Endothelial cell of umbilical vein (primary cell): ENCODE measurements around the gene MRPL21. TPM values are rescaled to one million over a fixed set of nuclear protein-coding genes. Genes with fewer than 3 reads are reported as not detected.

Experiments used
- BruUV-seq: library from RNA; stranded (reverse); fragments of 400-500 nt; replicated peaks from 2 replicates; lab custom pipeline; 2021; lab: Mats Ljungman, UMichigan
- CTCF ChIA-PET: fragments of 300-600, 350-600 bp; sonication (Branson Sonifier 250); formaldehyde crosslinking; loops from one replicate; lab custom pipeline; 2021; ENCODE audit warnings: antibody characterized with exemption, inconsistent platforms; lab: Charles Lee
- POLR2A ChIA-PET: fragments of 300-600, 350-600 bp; sonication (Branson Sonifier 250); formaldehyde crosslinking; loops from one replicate; lab custom pipeline; 2021; ENCODE audit warnings: antibody characterized with exemption, inconsistent platforms; lab: Charles Lee
- DNase-seq: peaks from one replicate; pipeline ENCODE4 v3.0.0-alpha.2; 2011; ENCODE audit warnings: low read depth, low spot score
- FAIRE-seq: peaks from 2 replicates; lab custom pipeline; 2011; peaks lifted over from hg19 to GRCh38; lab: Jason Lieb, UNC
- H2AFZ ChIP-seq: 2 replicates; pipeline ENCODE4 v1.6.0; 2012; ENCODE audit warnings: low read depth, low read length, control low read depth, inconsistent platforms
- H3K27ac ChIP-seq: 2 replicates; pipeline ENCODE4 v1.5.1; 2011; ENCODE audit warnings: low read depth, mild to moderate bottlenecking, control low read depth, low read length, moderate library complexity; ENCODE audit not compliant: insufficient read depth
- H3K27me3 ChIP-seq, 2 experiments: 2 replicates each; pipeline versions ENCODE4 v1.6.0 to v1.6.1; 2011; ENCODE audit warnings: low read length in 2 of 2, mixed read lengths in 1 of 2; ENCODE audit not compliant: control insufficient read depth in 2 of 2, insufficient read depth in 2 of 2
- H3K36me3 ChIP-seq, 2 experiments: 2 replicates in 1 of 2; 3 replicates in 1 of 2; pipeline ENCODE4 v1.5.1; 2011; ENCODE audit warnings: low read length in 2 of 2, mild to moderate bottlenecking in 1 of 2, moderate library complexity in 1 of 2; ENCODE audit not compliant: control insufficient read depth in 2 of 2, insufficient read depth in 2 of 2; ENCODE audit errors: extremely low read depth in 1 of 2
- H3K4me1 ChIP-seq: 3 replicates; pipeline ENCODE4 v1.5.1; 2011; ENCODE audit warnings: mild to moderate bottlenecking, low read length; ENCODE audit not compliant: control insufficient read depth, insufficient read depth; ENCODE audit errors: extremely low read depth
- H3K4me2 ChIP-seq: 2 replicates; pipeline ENCODE4 v1.6.1; 2011; ENCODE audit warnings: low read length, control low read depth, mixed read lengths; ENCODE audit not compliant: insufficient read depth
- H3K4me3 ChIP-seq, 3 experiments: fragments of 200-600 bp in 1 of 3; sonication (generic), shearing (Covaris generic) in 1 of 3; replicated peaks in 1 of 3; 2 replicates each; pipeline ENCODE4 v1.5.1; 2011 to 2016; ENCODE audit warnings: control low read depth in 3 of 3, low read length in 3 of 3, mild to moderate bottlenecking in 2 of 3, inconsistent platforms in 1 of 3, low read depth in 1 of 3, moderate library complexity in 1 of 3; ENCODE audit not compliant: insufficient read depth in 1 of 3
- H3K79me2 ChIP-seq: 2 replicates; pipeline ENCODE4 v1.6.0; 2012; ENCODE audit warnings: low read length, inconsistent platforms; ENCODE audit not compliant: control insufficient read depth, insufficient read depth
- H3K9ac ChIP-seq: replicated peaks from 2 replicates; pipeline ENCODE3; 2011; ENCODE audit warnings: low read length, control low read depth; ENCODE audit not compliant: insufficient read depth; ENCODE audit errors: extremely low read depth
- H3K9me1 ChIP-seq: replicated peaks from 3 replicates; pipeline ENCODE4 v1.6.0; 2011; ENCODE audit warnings: mild to moderate bottlenecking, low read length; ENCODE audit not compliant: control insufficient read depth, insufficient read depth; ENCODE audit errors: extremely low read depth
- H3K9me3 ChIP-seq: replicated peaks from 2 replicates; pipeline ENCODE4 v1.5.1; 2012; ENCODE audit warnings: low read length, inconsistent platforms; ENCODE audit not compliant: control insufficient read depth, insufficient read depth
- H4K20me1 ChIP-seq: replicated peaks from 2 replicates; pipeline ENCODE3; 2011; ENCODE audit warnings: mild to moderate bottlenecking, low read length; ENCODE audit not compliant: control insufficient read depth, insufficient read depth; ENCODE audit errors: extremely low read depth
- CTCF ChIP-seq, 2 donors: IDR thresholded peaks; 1 replicate in 1 of 2; 2 replicates in 1 of 2; pipeline ENCODE4 v1.5.1; 2011; ENCODE audit warnings: low read length in 2 of 2, mild to moderate bottlenecking in 2 of 2, moderate library complexity in 2 of 2, control low read depth in 1 of 2, inconsistent platforms in 1 of 2, low read depth in 1 of 2; ENCODE audit not compliant: insufficient read depth in 1 of 2; ENCODE audit errors: extremely low read depth in 1 of 2
- EZH2 ChIP-seq: IDR thresholded peaks from 2 replicates; pipeline ENCODE4 v1.6.1; 2012; ENCODE audit warnings: borderline replicate concordance, low read depth, mild to moderate bottlenecking, moderate library complexity, low read length, inconsistent platforms; ENCODE audit not compliant: severe bottlenecking
- FOS ChIP-seq: IDR thresholded peaks from 2 replicates; pipeline ENCODE4 v1.6.1; 2011; ENCODE audit warnings: mild to moderate bottlenecking, low read length, moderate library complexity, borderline replicate concordance; ENCODE audit not compliant: insufficient read depth
- GATA2 ChIP-seq: IDR thresholded peaks from 2 replicates; pipeline ENCODE4 v1.7.0; 2011; ENCODE audit warnings: low read depth, mild to moderate bottlenecking, moderate library complexity, mixed read lengths, low read length; ENCODE audit not compliant: insufficient read length, insufficient read depth
- JUN ChIP-seq: IDR thresholded peaks from 2 replicates; pipeline ENCODE4 v1.6.1; 2011; ENCODE audit warnings: borderline replicate concordance, low read depth; ENCODE audit not compliant: insufficient read length, insufficient read depth
- MAX ChIP-seq: IDR thresholded peaks from 2 replicates; pipeline ENCODE4 v1.6.1; 2011; ENCODE audit not compliant: insufficient read depth, insufficient read length
- MYC ChIP-seq: IDR thresholded peaks from one replicate; pipeline ENCODE4 v1.6.1; 2011; ENCODE audit warnings: mild to moderate bottlenecking, low read depth, low read length
- POLR2A ChIP-seq: IDR thresholded peaks from 2 replicates; pipeline ENCODE4 v1.6.1; 2012; ENCODE audit warnings: low read depth, mild to moderate bottlenecking, control low read depth, low read length
- POLR2AphosphoS5 ChIP-seq: IDR thresholded peaks from 2 replicates; pipeline ENCODE4 v1.6.1; 2012; ENCODE audit warnings: low read depth, mild to moderate bottlenecking, control low read depth, low read length, moderate library complexity; ENCODE audit not compliant: insufficient read depth
- dilution Hi-C: fragments of 300-500 bp; cut with MboI; formaldehyde crosslinking; loops from one replicate; pipeline ENCODE4 v1.15.0; 2019; ENCODE audit warnings: low sequenced_read_pairs; ENCODE audit not compliant: extremely low pct_ligation_motif_present
- intact Hi-C: fragments of 100-400 bp; cut with micrococcal nuclease; formaldehyde crosslinking; loops from one replicate; pipeline ENCODE4 v1.10.0; 2022
- polyA plus RNA-seq, 4 experiments: library from polyadenylated mRNA; depleted of rRNA in 3 of 4; stranded (reverse) in 3 of 4; unstranded in 1 of 4; fragments of >200 nt; gene quantifications; 2 replicates each; pipeline versions ENCODE4 v1.2.1 to v1.2.3, GENCODE V29; 2011 to 2012; ENCODE audit warnings: missing spikeins in 1 of 4
- total RNA-seq: library from RNA; stranded (reverse); gene quantifications from 2 replicates; pipeline ENCODE4 v1.2.3, GENCODE V29; 2021

The MRPL21 gene
- total and polyA plus RNA-seq, 2 donors (not counting 3 experiments of a cell fraction or from before 2014, with no cell fraction given), result 52.2 to 65.5 TPM

DNA sequence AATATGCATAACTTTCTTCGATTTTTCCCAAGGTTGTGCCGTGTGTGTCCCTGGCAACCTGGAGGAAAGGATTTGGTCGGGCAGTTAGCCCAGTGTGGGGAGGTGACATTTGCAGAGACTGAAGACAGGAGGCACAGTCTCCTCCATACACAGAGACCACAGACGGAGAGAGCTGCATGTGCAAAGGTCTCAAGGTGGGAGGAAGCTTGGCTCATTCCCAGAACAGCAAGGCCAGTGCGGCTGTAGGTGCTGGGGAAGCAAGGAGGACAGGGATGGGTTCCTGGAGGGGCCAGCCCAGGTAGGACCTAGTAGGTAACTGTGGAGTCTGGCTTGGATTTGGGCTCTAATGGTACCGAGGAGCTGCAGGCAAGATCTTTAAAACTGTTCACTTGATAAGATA is 41.2 kb downstream of the MRPL21 start:
- H3K9me1 ChIP-seq, result no peaks in the 10 kb centered on the region
- H3K36me3 ChIP-seq, result no peaks in the 10 kb centered on the region
- no peak overlapping the region for H3K4me2 ChIP-seq
- CTCF ChIA-PET, result no interaction called here
- POLR2A ChIA-PET, result no interaction called here
- BruUV-seq, result no TSS peak
- no peaks in the 10 kb centered on the region for H3K79me2 ChIP-seq
- H2AFZ ChIP-seq, result no peak overlapping the region
- TF ChIP-seq JUN (no peak), POLR2A (no peak), POLR2AphosphoS5 (no peak), MYC (no peak), EZH2 (no peak), CTCF (IDR thresholded peaks at IDR 0.05; ENCODE audit: extremely low read depth in 1 of 2, insufficient read depth in 1 of 2, low read depth in 1 of 2, low read length in 2 of 2) (no peak), MAX (no peak), FOS (no peak), GATA2 (no peak)
- H3K4me1 ChIP-seq, result no peaks in the 10 kb centered on the region
- no peak overlapping the region for H3K9ac ChIP-seq
- DNase-seq, result no peak
- H3K9me3 ChIP-seq, result no peaks in the 10 kb centered on the region
- no peak overlapping the region for H3K4me3 ChIP-seq
- no peaks in the 10 kb centered on the region for H4K20me1 ChIP-seq
- dilution Hi-C loops, result no loop called here
- H3K27me3 ChIP-seq, result no peaks in the 10 kb centered on the region
- intact Hi-C loops, result no loop called here
- H3K27ac ChIP-seq, result no peak overlapping the region
- FAIRE-seq, result no peak
